BLaER1 treated with 17β-estradiol and CSF1 and Interleukin-3, amounts not matched to agents 10 nM and 100 nM (cell line): ENCODE results near the gene TRAPPC4.
"Not testable (repeated sequence)": the region's sequence is repeated elsewhere in the genome, so short reads cannot be mapped to it uniquely, and the experiment has no call there.

Experiments
- H3K27ac ChIP-seq, 11 experiments: shearing (Covaris generic); formaldehyde crosslinking; 2 replicates each; pipeline ENCODE4 v1.8.1; 2022
- H3K27me3 ChIP-seq, 11 experiments: shearing (Covaris generic); formaldehyde crosslinking; 2 replicates each; pipeline ENCODE4 v1.8.1; 2022
- H3K36me3 ChIP-seq, 11 experiments: shearing (Covaris generic); formaldehyde crosslinking; 2 replicates each; pipeline ENCODE4 v1.8.1; 2022
- H3K4me1 ChIP-seq, 10 experiments: shearing (Covaris generic); formaldehyde crosslinking; 2 replicates each; pipeline ENCODE4 v1.8.1; 2022
- H3K4me2 ChIP-seq, 11 experiments: shearing (Covaris generic); formaldehyde crosslinking; 2 replicates each; pipeline ENCODE4 v1.8.1; 2022
- H3K4me3 ChIP-seq, 10 experiments: shearing (Covaris generic); formaldehyde crosslinking; 2 replicates each; pipeline ENCODE4 v1.8.1; 2022
- H3K9ac ChIP-seq, 11 experiments: shearing (Covaris generic); formaldehyde crosslinking; 2 replicates each; pipeline ENCODE4 v1.8.1; 2022
- H3K9me3 ChIP-seq, 11 experiments: shearing (Covaris generic); formaldehyde crosslinking; replicated peaks in 1 of 11; 2 replicates each; pipeline ENCODE4 v1.8.1; 2022
- H4K20me1 ChIP-seq, 11 experiments: shearing (Covaris generic); formaldehyde crosslinking; 2 replicates each; pipeline ENCODE4 v1.8.1; 2022
- Cebpa-rat ChIP-seq, 11 experiments: shearing (Covaris generic); IDR thresholded peaks; 2 replicates each; pipeline ENCODE4 v1.8.1; 2022

Gene TRAPPC4

GRCh38 chr11:118984825-118985224 is 33.7 kb upstream of the TRAPPC4 start:
- no peaks in the 10 kb centered on the region for H4K20me1 ChIP-seq
- no peak overlapping the region for H3K4me2 ChIP-seq
- H3K27ac ChIP-seq: no peak overlapping the region
- no peaks in the 10 kb centered on the region for H3K9me3 ChIP-seq
- H3K4me3 ChIP-seq: no peak overlapping the region
- no peaks in the 10 kb centered on the region for H3K36me3 ChIP-seq
- TF ChIP-seq Cebpa-rat (IDR thresholded peaks at IDR 0.05): no peak
- H3K27me3 ChIP-seq: no peaks in the 10 kb centered on the region
- no peaks in the 10 kb centered on the region for H3K4me1 ChIP-seq
- H3K9ac ChIP-seq: 0 out of 22 replicates have a peak overlapping the region, but pooled peaks of 1 of the 11 experiments have one; percentile 32

DNA sequence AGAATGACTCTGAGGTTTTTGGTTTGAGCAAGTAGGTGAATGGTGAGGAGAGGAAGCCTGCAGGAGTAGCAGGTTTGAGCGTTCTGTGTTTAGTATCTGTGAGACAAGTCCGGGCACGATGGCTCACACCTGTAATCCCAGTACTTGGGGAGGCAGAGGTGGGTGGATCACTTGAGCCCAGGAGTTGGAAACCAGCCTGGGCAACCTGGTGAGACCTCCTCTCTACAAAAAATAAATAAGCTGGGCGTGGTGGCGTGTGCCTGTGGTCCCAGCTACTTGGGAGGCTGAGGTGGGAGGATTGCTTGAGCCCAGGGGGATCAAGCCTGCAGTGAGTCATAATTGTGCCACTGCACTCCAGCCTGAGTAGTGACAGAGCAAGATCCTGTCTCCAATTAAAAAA is 30.3 kb upstream of the TRAPPC4 start:
- TF ChIP-seq Cebpa-rat (IDR thresholded peaks at IDR 0.05): no peak

GRCh38 chr11:118991486-118992038 is 27.0 kb upstream of the TRAPPC4 start:
- H3K4me2 ChIP-seq, H3K27me3 ChIP-seq, H3K4me3 ChIP-seq, H3K4me1 ChIP-seq, H3K9ac ChIP-seq, H4K20me1 ChIP-seq, H3K27ac ChIP-seq: not testable (repeated sequence)
- H3K36me3 ChIP-seq: peaks cover 0 to 19% (median 10%) of the 10 kb centered on the region in 11 experiments; a peak in 12 of 22 replicates
- peaks cover 0 to 33% (median 18%) of the 10 kb centered on the region in 11 experiments; a peak in 19 of 22 replicates for H3K9me3 ChIP-seq

More for the DNA sequence above, 30.3 kb upstream of the TRAPPC4 start:
- Histone ChIP-seq H3K9me3 (peaks cover 0 to 20% (median 18%) of the 10 kb centered on the region in 11 experiments; a peak in 19 of 22 replicates), H3K36me3 (peaks cover 0 to 18% (median 8%) of the 10 kb centered on the region in 11 experiments; a peak in 11 of 22 replicates), H3K27ac (no peak overlapping the region), H3K4me2 (no peak overlapping the region), H3K4me3 (no peak overlapping the region), H3K9ac (no peak overlapping the region), H3K4me1 (no peaks in the 10 kb centered on the region), H4K20me1 (no peaks in the 10 kb centered on the region), H3K27me3 (no peaks in the 10 kb centered on the region)

GRCh38 chr11:118996926-118997626 is 21.5 kb upstream of the TRAPPC4 start:
- peaks cover 25 to 36% (median 29%) of the 10 kb centered on the region in 10 experiments for H3K4me1 ChIP-seq
- no peak for TF ChIP-seq Cebpa-rat (IDR thresholded peaks at IDR 0.05)

DNA sequence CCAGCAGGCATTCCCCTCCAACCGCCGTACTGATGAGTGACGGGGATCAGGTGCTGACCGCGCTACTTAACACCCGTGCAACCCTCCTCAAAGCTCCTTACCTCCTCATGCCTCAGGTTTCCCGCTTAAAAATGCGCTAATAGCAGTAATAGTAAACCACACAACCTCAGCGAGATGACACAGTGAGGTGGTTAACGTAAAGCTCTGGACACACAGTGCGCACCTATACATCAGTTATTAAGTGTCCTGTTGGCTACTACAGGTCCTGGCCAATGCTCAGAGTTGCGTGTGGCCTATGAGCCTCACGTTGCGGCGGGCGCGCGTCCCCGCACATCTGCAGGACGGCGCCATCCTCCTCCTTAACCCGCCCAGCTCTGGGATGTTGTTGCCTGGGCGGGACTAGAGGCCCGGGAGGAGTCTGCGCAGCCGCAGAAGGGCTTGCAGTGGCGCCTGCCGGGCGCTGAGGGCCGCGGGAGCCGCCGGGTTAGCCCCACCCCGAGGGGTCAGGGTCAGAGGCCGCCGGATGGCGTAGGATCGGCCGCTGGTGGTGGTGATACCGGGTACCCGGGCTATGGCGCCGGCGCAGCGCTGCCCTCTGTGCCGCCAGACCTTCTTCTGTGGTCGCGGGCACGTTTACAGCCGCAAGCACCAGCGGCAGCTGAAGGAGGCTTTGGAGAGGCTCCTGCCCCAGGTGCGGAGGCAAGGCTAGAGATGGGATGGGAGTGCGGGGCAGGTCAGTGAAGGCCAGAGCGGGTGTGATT is 20.8 kb upstream of the TRAPPC4 start, which contains the start of gene CENATAC:
Gene CENATAC (plus strand): TSS at position 512 of the 761 bp plus-strand sequence. CDS start 60 bp downstream, at position 572.
- Histone ChIP-seq H3K27ac (peak within 1 kb of the TSS; percentile 55 to 83 (median 75)), H4K20me1 (no peaks in the 10 kb centered on the region; a peak in 1 of 22 replicates), H3K4me2 (peak within 1 kb of the TSS; percentile 90 to 99 (median 96)), H3K36me3 (peaks cover 30 to 48% (median 40%) of the 10 kb centered on the region in 11 experiments), H3K27me3 (no peaks in the 10 kb centered on the region), H3K9ac (peak within 1 kb of the TSS; percentile 76 to 87 (median 84)), H3K4me1 (peaks cover 25 to 36% (median 29%) of the 10 kb centered on the region in 10 experiments), H3K9me3 (peaks cover 0 to 17% (median 8%) of the 10 kb centered on the region in 11 experiments; a peak in 17 of 22 replicates), H3K4me3 (peak within 1 kb of the TSS; percentile 76 to 94 (median 83))
- no peak for TF ChIP-seq Cebpa-rat (IDR thresholded peaks at IDR 0.05)

More at GRCh38 chr11:118996926-118997626, 21.5 kb upstream of the TRAPPC4 start:
- H3K9me3 ChIP-seq: peaks cover 0 to 24% (median 16%) of the 10 kb centered on the region in 11 experiments; a peak in 19 of 22 replicates
- peaks cover 23 to 46% (median 38%) of the 10 kb centered on the region in 11 experiments for H3K36me3 ChIP-seq
- H3K4me3 ChIP-seq: peak overlapping the region; percentile 76 to 94 (median 83)
- H3K9ac ChIP-seq: peak overlapping the region; percentile 67 to 87 (median 84)
- no peaks in the 10 kb centered on the region; a peak in 1 of 22 replicates for H4K20me1 ChIP-seq
- H3K27ac ChIP-seq: peak overlapping the region in 10 of 11 experiments; percentile 19 to 83 (median 77); a peak in 20 of 22 replicates
- H3K4me2 ChIP-seq: peak overlapping the region; percentile 90 to 99 (median 96)
- no peaks in the 10 kb centered on the region for H3K27me3 ChIP-seq

DNA sequence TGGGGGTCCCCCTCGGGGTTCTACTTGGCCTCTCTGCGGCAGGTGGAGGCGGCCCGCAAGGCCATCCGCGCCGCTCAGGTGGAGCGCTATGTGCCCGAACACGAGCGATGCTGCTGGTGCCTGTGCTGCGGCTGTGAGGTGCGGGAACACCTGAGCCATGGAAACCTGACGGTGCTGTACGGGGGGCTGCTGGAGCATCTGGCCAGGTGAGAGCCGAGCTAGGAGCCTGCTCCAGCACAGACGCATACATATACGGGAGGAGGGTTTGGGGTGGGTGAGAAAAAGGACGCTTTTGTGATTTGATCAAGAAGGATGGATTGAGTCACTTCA is 20.2 kb upstream of the TRAPPC4 start:
- H3K4me1 ChIP-seq: peaks cover 25 to 36% (median 29%) of the 10 kb centered on the region in 10 experiments

DNA sequence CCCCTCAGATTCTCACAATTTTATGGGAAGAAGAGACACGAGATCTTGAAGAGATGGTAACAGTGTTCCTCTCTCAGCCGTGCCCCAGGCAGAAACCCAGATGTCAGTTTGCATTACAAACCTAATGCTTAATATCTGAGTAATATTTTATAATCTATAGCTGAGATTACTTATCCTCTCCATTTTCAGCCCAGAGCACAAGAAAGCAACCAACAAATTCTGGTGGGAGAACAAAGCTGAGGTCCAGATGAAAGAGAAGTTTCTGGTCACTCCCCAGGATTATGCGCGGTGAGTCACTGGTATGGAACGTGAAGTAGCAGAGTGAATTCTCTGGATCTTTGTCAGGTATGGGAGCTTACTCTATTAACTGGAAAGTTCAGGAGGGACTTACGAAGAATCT is 19.7 kb upstream of the TRAPPC4 start:
- TF ChIP-seq Cebpa-rat (IDR thresholded peaks at IDR 0.05): no peak
- peaks cover 0 to 7% (median 0%) of the 10 kb centered on the region in 11 experiments; a peak in 2 of 22 replicates for H3K9me3 ChIP-seq
- H3K27me3 ChIP-seq: no peaks in the 10 kb centered on the region
- H3K4me3 ChIP-seq: peak overlapping the region; percentile 76 to 94 (median 83)
- H3K27ac ChIP-seq: peak overlapping the region in 7 of 11 experiments; percentile 72 to 82 (median 79); a peak in 11 of 22 replicates
- peak overlapping the region; percentile 76 to 87 (median 84) for H3K9ac ChIP-seq
- peaks cover 40 to 55% (median 49%) of the 10 kb centered on the region in 11 experiments for H3K36me3 ChIP-seq
- peak overlapping the region; percentile 90 to 99 (median 96) for H3K4me2 ChIP-seq
- H4K20me1 ChIP-seq: no peaks in the 10 kb centered on the region; a peak in 1 of 22 replicates
- H3K4me1 ChIP-seq: peaks cover 25 to 36% (median 29%) of the 10 kb centered on the region in 10 experiments

More for the DNA sequence above, 20.2 kb upstream of the TRAPPC4 start:
- TF ChIP-seq Cebpa-rat (IDR thresholded peaks at IDR 0.05): no peak
- Histone ChIP-seq H3K9ac (peak overlapping the region; percentile 76 to 87 (median 84)), H3K4me2 (peak overlapping the region; percentile 90 to 99 (median 96)), H3K36me3 (peaks cover 36 to 51% (median 44%) of the 10 kb centered on the region in 11 experiments), H3K27me3 (no peaks in the 10 kb centered on the region), H3K9me3 (peaks cover 0 to 12% (median 3%) of the 10 kb centered on the region in 11 experiments; a peak in 8 of 22 replicates), H4K20me1 (no peaks in the 10 kb centered on the region; a peak in 1 of 22 replicates), H3K27ac (peak overlapping the region; percentile 55 to 83 (median 75)), H3K4me3 (peak overlapping the region; percentile 76 to 94 (median 83))

GRCh38 chr11:119000906-119001305 is 17.7 kb upstream of the TRAPPC4 start:
- Histone ChIP-seq H3K4me3 (no peak overlapping the region), H3K9ac (no peak overlapping the region; a peak in 2 of 22 replicates), H3K36me3 (peaks cover 58 to 70% (median 67%) of the 10 kb centered on the region in 11 experiments), H3K4me1 (peaks cover 25 to 33% (median 28%) of the 10 kb centered on the region in 10 experiments), H3K27ac (no peak overlapping the region), H3K27me3 (no peaks in the 10 kb centered on the region), H4K20me1 (no peaks in the 10 kb centered on the region; a peak in 2 of 22 replicates), H3K4me2 (no peak overlapping the region), H3K9me3 (no peaks in the 10 kb centered on the region)
- no peak for TF ChIP-seq Cebpa-rat (IDR thresholded peaks at IDR 0.05)
